ENCODE results near the gene LRRC37B.
"Not testable (repeated sequence)": the region's sequence is repeated elsewhere in the genome, so short reads cannot be mapped to it uniquely, and the experiment has no call there.

The LRRC37B gene

DNA sequence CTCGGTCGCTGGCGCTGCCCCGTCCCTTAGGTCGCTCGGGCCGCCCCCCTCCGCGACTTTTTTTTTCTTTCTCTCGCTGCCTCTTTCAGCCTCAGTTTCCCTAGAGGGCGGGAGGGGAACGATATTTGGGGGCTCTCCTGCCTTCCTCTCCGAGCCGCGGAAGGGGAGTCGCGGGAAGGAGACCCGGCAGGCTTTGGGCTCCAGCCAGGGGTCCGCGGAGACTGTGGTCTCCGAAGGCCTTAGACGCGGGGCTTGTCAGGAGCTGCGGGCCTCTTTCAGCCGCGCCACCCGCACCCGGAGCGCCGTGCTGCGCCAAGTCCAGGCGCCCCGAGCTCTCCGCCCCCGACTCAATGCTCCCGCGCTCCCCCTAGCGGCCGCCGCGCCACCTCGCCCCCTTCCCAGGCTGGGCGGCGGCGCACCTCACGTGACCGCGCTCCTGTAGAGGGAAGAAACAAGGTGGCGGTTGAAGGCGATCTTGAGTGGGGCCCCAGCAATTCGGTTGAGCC, at the start of gene LRRC37B:
LRRC37B (plus strand) TSS at position 427 of the 506 bp plus-strand sequence. CDS start 14,010 bp downstream, outside the sequence.
- DNase-seq (ENCODE audit: low read depth, low spot score) = peak; percentile 90

DNA sequence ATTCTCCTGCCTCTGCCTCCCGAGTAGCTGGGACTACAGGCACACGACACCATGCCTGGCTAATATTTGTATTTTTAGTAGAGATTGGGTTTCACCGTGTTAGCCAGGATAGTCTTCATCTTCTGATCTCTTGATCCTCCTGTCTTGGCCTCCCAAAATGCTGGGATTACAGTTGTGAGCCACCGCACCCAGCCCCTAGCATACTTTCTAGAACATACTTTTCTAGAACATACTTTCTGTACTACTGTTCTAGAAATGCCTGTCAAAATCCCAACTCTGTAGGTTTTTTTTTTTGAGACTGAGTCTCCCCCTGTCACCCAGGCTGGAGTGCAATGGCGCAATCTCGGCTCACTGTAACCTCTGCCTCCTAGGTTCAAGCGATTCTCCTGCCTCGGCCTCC, 43.1 kb upstream of the LRRC37B start:
- not testable (repeated sequence) for DNase-seq (ENCODE audit: low read depth, low spot score)

- DNase-seq (ENCODE audit: low read depth, low spot score) = no peak
Observed at GRCh38 chr17:31967648-31968047, 39.5 kb upstream of the LRRC37B start.

DNA sequence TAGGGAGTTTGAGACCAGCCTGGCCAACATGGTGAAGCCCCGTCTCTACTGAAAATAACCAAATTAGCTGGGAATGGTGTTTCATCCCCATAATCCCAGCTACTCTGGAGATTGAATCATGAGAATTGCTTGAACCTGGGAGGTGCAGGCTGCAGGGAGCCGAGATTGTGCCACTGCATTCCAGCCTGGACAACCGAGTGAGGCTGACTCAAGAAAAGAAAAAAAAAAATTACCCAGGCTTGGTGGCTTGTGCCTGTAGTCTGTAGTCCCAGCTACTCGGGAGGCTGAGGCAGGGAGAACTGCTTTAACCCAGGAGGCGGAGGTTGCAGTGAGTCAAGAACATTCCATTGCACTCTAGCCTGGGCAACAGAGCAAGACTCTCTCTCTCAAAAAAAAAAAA, 36.8 kb upstream of the LRRC37B start:
- not testable (repeated sequence) for DNase-seq (ENCODE audit: low read depth, low spot score)

GRCh38 chr17:31974269-31975071, 32.7 kb upstream of the LRRC37B start:
- not testable (repeated sequence) for DNase-seq (ENCODE audit: low read depth, low spot score)

GRCh38 chr17:31975391-31975790, 31.8 kb upstream of the LRRC37B start:
- not testable (repeated sequence) for DNase-seq (ENCODE audit: low read depth, low spot score)

DNA sequence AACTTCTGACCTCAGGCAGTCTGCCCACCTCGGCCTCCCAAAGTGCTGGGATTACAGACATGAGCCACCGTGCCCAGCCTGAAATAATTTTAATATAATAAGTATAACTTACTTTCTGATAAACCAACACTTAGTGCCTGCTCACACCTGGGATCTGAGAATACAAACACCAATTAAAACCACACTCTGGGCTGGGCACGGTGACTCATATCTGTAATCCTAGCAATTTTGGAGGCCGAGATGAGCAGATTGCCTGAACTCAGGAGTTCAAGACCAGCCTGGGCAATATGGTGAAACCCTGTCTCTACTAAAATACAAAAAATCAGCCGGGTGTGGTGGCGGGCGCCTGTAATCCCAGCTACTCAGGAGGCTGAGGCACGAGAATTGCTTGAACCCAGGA, 15.4 kb upstream of the LRRC37B start:
- DNase-seq (ENCODE audit: low read depth, low spot score) = not testable (repeated sequence)

DNA sequence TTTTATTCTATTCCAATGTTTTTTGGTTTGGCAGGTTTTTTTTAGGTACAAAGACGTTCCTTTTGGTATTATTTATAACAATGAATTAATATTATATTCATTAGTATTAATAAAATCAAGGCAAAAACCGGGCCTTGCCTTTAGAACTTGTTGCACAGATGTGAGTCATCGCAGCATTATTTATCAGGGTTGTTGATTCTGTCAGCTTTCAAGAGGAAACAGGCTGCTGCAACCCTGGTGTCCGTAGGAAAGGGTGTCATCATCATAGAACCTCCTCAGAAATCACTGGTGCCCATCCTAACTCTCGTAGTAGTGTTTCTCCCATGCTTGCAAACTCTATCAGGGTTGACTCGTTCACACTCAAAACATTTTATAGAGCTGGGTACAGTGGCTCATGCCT, 10.2 kb upstream of the LRRC37B start:
- no peak for DNase-seq (ENCODE audit: low read depth, low spot score)

DNA sequence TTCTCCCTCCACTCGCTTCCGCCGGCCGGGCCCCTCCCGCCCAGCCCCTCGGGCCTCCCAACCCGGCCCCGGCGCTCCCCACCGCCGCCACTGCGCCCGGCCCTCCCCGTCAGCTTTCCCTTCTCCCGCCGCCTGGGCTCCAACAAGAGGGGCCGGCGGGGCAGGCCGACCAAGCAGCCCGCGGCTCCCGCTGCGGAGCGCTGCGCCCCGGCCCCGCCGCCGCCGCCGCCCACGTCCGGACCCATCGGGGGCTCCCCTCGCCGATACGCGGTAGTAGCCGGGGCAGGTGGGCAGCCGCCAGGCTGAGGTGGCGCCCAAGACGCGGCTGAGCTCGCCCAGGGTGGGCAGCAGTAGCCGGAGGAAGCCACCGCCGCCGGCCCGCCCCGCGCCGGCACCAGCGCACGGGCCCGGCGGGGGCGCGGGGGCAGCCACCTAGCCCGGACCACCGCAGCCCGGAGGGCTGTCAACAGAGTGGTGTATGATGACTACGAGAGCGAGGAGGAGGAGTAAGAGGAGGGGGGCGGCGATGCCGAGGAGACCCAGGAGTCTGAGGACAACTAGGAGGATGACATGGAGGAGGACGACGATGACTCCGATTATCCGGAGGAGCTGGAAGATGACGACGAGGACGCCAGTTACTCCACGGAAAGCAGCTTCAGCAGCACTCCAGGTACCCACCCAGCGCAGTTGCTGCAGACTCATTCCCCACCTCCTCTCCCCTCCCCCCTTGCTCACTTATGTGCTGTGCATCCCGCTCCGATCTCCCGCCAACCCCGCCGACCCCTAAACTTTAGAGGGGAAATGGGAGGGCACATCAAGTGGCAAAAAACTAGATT, 498 bp downstream of the LRRC37B start:
- DNase-seq (ENCODE audit: low read depth, low spot score) = peak; percentile 51

DNA sequence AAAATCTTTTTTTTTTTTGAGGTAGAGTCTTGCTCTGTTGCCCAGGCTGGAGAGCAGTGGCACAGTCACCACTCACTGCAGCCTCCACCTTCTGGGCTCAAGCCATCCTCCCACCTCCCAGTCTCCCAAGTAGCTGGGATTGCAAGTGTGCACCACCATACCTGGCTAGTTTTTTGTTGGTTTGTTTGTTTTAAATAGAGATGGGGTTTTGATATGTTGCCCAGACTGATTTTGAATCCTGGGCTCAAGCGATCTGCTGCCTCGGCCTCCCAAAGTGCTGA, 2.0 kb downstream of the LRRC37B start:
- DNase-seq (ENCODE audit: low read depth, low spot score) = no peak

- DNase-seq (ENCODE audit: low read depth, low spot score) = no peak
Observed at GRCh38 chr17:32010114-32010513, 2.9 kb downstream of the LRRC37B start.

DNA sequence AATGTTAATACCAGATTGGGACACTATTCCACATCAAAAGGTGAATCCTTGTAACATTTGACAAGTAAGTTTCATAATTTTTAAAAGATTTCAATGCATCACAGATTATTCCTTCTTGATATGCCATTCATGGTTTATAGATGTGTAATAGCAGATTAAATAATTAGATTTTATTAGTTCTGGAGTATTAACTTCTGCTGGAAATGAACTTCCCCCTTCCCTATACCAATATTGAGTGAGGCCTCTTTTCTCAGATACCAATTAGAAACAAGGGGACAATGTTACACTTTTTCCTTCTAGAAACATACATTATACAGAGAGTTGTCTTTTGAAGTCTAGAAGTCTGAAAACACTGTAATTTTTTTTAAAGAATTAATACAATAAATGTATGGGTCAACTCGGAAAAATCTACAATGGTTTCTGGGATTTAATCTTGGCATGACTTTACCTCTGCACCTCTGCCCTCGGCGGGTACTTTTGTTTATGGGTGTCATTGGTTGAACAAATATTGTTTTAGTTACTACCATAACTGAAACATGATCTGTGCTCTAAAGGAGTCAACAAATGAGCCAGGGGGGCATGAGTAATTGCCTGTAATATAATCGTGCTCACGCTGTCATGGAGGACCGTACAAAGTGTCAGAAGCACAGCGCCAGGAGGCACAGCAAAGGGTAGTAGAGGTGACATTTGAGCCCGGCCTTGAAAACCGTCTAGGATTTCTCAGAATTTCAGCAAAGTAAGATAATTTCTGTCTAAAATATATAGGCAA, 8.2 kb downstream of the LRRC37B start:
- DNase-seq (ENCODE audit: low read depth, low spot score) = peak; percentile 23

DNA sequence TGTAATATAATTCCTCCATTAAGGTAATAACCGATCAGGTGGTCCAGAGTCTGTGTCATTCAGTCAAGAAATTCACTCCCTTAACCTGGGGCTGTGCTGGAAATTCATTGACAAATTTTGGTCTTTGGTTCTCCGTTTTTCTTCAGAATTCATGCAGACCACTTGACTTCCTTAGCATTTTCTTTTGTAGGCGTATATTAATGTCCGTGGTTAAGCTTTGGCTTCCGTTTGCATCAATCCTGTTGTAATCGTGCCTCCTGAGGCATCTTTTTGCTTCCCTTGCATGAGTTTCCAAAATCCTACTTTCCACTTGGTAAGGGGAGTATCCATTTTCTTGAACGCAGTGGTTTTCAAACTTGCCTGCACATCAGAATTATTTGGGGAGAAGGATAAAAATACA, 9.0 kb downstream of the LRRC37B start:
- no peak for DNase-seq (ENCODE audit: low read depth, low spot score)

GRCh38 chr17:32019228-32019627, 12.0 kb downstream of the LRRC37B start:
- no peak for DNase-seq (ENCODE audit: low read depth, low spot score)

- peak; percentile 58 for DNase-seq (ENCODE audit: low read depth, low spot score)
Observed at GRCh38 chr17:32020943-32021614, 13.9 kb downstream of the LRRC37B start.

- DNase-seq (ENCODE audit: low read depth, low spot score) = peak; percentile 31
Observed at GRCh38 chr17:32021615-32021955, 14.4 kb downstream of the LRRC37B start.

DNA sequence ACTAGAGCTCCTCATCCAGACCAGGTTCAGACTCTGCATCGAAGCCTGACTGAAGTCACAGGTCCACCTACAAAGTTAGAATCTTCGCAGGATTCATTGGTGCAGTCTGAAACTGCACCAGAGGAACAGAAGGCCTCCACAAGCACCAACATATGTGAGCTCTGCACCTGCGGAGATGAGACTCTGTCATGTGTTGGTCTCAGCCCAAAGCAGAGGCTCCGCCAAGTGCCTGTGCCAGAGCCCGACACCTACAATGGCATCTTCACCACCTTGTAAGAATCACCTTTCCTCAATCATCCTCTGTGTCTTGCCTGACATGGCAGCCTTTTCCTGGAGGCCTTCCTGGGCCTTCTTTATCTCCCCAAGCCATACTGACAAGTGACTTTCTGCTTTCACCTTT, 15.4 kb downstream of the LRRC37B start:
- not testable (repeated sequence) for DNase-seq (ENCODE audit: low read depth, low spot score)

- DNase-seq (ENCODE audit: low read depth, low spot score) = not testable (repeated sequence)
Observed at GRCh38 chr17:32027271-32027670, 20.1 kb downstream of the LRRC37B start.

GRCh38 chr17:32033223-32033622, 26.0 kb downstream of the LRRC37B start:
- no peak for DNase-seq (ENCODE audit: low read depth, low spot score)

GRCh38 chr17:32033812-32034211, 26.6 kb downstream of the LRRC37B start:
- not testable (repeated sequence) for DNase-seq (ENCODE audit: low read depth, low spot score)

DNA sequence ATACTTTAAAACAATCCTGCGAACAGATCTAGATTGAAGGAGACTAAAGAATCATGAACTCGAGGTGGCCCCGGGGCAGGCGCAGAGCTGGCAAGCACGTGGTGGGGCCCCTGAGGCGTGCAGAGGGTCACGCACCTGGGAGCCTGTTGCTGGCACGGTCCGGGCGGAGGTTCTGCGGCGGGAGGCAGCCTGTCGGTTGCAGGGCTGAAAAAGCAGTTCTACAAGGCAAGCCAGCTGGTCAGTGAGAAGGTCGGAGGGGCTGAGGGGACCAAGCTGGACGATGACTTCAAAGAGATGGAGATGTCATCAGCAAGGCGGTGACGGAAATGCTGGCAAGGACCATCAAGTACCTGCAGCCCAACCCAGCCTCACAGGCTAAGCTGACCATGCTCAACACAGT, 33.1 kb downstream of the LRRC37B start:
- not testable (repeated sequence) for DNase-seq (ENCODE audit: low read depth, low spot score)
